Stimulated activated CD8-positive, alpha-beta memory T cell treated with anti-CD3 and anti-CD28 coated beads, Interleukin-12 subunit alpha, Interleukin-12 subunit beta, amount 100 ng/mL, for 4 hours (primary cell): ENCODE data around the gene MFAP2.
"Not testable (repeated sequence)": the region's sequence is repeated elsewhere in the genome, so short reads cannot be mapped to it uniquely, and the experiment has no call there.

Experiments used
- DNase-seq: peaks from one replicate; pipeline ENCODE4 v3.0.0-alpha.2; 2020; ENCODE audit warnings: low read depth

The MFAP2 gene

DNA sequence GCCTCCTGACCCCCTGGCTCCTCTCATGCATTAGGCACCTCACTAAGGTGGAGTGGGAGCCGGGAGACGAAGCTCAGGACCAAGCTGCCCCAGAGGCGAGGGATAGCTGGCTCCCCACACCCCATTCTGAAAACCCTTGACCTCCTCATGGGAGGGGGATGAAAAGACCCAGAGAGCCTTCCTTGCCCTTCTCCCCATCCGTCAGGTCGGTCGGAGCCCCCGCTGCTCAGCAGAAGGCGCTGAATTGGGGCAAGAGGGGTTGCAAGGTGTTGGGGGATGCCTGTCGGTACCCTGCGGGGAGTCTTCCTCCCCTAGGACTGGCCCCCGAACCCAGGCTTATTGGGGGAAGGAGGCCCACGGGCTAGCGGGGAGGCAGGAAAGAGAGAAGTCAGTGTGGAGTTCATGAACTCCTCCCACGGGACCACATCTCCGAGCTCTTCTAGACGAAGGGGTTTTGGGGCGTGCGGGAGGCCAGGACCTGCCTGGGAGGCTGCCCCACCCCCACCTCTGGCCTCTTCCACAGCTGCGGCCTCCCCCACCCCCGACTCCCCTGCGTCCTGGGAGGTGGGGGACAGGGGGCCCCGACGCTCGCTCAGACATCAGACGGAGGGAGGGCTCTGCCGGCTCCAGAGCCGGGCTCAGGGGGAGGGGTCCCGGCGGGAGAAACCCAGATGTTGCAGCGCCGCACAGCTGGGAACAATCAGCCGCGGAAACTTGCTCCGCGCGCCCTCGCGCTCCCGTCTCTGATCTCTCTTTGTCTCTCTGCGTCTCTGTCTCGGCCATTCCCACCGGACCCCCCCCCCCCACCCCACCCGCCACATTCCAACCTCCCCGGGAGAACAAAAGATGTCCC, 719 bp downstream of the MFAP2 start:
- DNase-seq = no peak

DNA sequence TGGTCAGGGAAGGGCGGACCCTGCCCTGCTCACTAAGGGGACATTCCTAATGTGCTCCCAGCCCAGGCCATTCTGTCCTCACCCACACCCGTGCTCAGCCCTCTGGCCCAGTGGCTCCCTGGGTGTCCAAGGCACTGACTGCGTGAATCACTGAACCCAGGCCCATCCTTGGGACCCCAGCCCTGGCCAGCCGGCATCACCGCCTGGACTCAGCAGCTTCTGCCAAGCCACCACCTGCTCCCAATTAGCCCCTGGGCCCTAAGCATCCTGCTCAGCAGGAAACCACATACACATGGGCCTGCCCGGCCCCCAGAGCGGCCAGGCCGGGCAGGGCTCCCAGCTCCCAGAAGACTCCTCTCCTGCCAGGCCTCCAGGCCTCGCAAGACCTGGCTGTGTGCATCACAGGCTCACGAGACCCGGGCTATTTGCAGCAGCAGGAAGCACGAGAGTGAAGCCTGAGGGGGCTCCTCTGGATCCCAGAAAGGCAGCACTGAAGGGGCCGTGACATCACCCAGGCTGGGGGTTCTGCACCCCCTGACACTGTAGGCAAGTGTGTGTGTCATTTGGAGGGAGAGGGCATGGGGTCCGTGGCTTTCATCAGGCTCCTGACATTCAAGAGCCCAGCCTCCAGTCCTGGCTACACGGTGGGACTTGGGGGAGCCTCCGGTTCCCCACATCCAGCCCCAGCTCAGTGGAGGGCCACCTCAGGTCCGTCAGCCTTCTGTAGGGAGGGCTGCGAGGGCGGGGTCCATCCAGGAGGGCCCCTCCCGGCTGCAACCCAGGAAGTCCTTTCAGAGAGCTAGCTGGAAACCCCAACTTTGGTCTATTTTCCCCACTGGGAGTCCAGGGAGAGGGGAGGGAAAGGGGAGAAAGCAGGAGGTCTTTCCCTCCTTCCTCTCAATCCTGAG, 1.6 kb downstream of the MFAP2 start:
- no peak for DNase-seq

GRCh38 chr1:16978139-16978538, 2.3 kb downstream of the MFAP2 start:
- no peak for DNase-seq

GRCh38 chr1:16977377-16977776, 3.0 kb downstream of the MFAP2 start:
- DNase-seq = no peak

DNA sequence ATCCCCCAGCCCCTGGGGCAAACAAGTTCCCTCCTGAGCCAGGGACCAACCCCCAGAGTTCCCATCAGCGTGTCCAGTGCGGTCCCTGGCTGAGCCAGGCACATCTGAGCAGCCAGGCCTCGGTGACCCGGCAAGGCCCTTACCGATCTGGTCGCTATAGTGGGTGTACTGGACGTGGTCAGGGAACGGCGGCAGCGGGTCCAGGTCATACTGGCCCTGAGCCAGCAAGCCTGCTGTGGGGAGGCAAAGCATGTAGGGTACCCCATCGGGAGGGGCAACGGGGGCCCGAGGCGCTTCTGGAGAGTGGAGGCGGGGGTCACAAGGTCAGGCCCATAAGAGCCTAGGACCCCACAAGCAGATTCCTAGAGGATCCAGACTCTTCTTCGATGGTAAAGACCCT, 3.5 kb downstream of the MFAP2 start:
- no peak for DNase-seq

- no peak for DNase-seq
Observed at GRCh38 chr1:16975838-16976237, 4.6 kb downstream of the MFAP2 start.

DNA sequence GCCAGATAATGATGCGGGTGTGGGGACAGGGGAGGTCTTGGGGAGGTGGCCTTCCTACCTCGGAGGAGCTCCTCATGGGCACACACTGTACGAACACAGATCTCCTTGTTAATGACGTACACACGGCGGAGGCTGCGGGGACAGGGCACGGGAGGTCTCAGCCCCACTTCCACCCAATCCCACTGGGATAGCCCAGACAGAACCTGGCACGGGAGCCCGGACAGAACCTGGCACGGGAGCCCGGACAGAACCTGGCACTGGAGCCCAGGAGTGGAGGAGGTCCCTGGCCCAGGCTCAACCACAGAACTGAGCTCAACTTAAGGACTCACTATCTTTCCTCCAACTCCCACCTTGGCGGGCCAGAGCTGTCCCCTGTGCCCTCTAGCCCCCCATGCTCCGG, 5.2 kb downstream of the MFAP2 start:
- no peak for DNase-seq

- no peak for DNase-seq
Observed at GRCh38 chr1:16973215-16973614, 7.2 kb downstream of the MFAP2 start.

DNA sequence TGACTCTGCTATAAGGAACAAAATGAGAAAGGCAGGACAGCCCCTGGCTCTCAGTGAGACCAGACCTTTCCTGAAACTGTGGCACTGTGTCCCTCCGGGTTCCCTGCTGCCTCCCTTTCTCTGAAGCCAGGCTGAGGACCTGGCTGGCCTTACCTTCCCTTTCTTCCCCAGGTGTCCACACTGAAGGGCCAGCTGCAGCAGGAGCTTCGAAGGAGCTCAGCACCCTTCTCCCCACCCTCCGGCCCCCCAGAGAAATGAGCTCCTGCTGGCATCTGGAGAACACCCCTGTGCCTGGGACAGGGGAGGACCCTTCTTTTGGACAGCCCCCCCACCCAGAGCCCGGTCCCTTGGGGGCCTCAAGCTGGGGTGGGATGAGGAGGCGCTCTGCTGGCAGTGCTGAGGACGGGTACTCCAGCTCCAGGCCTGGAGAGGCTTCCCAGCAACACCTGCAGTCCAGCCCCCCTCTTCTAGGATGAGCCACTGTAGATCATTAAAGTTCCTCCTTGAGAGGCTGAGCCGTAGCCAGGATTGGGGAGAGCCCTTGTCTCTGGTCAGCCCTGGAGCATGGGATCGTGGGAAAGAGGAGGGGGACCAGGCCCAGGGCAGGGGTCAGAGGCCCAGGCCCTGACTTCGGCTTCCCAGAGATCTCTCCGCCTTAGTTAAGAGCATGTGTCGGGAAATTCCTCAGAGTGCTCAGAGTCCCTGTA, 8.1 kb downstream of the MFAP2 start:
- DNase-seq = no peak

- no peak for DNase-seq
Observed at GRCh38 chr1:16971341-16972188, 8.9 kb downstream of the MFAP2 start.

GRCh38 chr1:16970132-16970910, 10.1 kb downstream of the MFAP2 start:
- no peak for DNase-seq

DNA sequence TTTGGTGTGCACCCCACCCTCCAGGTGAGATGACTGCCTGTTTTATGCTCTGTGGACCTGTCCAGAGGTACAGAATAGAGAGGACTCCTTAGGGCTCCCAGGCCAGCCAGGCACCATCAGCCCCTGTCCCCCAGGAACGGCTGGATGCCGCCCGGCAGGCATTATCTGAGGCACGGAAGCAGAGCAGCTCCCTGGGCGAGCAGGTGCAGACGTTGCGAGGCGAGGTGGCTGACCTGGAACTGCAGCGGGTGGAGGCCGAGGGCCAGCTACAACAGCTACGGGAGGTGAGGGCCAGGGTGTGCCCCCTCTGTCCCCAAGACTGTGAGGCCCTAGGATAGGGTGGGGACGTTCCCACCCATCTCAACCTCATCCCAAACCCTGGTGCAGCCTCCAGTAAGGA, 10.8 kb downstream of the MFAP2 start:
- DNase-seq = no peak

GRCh38 chr1:16969057-16969611, 11.3 kb downstream of the MFAP2 start:
- no peak for DNase-seq

DNA sequence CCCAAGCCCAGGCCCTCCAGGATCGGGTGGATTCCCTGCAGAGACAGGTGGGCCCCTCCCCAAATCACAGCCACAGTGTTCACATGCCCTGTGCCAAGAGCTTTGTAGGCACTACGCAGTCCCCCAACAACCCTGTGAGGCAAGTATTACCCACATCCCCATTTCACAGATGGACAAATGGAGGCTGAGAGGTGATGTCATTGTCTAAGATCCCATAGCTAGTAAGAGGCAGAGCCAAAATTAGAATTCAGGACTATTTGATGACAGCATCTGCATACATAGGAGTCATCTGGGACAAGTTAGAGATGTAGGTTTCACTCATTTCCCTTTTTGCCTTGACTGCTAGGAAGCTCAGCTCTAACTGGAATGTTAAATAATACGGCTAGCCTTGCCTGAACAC, 12.0 kb downstream of the MFAP2 start:
- DNase-seq = no peak

DNA sequence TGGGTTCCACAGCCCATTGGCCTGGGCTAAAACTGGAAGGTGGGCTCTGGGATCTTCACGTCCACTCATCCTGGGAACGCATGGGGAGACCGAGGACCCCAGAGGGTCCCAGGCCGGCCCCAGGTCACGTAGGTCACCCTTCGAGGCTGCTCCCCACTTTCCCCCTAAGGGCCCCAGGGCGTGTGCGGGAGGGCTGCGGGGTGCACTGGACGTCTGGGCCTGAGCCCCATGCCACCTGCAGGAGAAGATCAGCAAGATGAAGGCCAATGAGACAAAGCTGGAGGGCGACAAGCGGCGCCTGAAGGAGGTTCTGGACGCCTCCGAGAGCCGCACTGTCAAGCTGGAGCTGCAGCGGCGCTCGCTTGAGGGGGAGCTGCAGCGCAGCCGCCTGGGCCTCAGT, 12.5 kb downstream of the MFAP2 start:
- no peak for DNase-seq

- DNase-seq = no peak
Observed at GRCh38 chr1:16967095-16967575, 13.3 kb downstream of the MFAP2 start.

GRCh38 chr1:16966282-16966681, 14.1 kb downstream of the MFAP2 start:
- no peak for DNase-seq

- DNase-seq = no peak
Observed at GRCh38 chr1:16965486-16966067, 14.8 kb downstream of the MFAP2 start.

DNA sequence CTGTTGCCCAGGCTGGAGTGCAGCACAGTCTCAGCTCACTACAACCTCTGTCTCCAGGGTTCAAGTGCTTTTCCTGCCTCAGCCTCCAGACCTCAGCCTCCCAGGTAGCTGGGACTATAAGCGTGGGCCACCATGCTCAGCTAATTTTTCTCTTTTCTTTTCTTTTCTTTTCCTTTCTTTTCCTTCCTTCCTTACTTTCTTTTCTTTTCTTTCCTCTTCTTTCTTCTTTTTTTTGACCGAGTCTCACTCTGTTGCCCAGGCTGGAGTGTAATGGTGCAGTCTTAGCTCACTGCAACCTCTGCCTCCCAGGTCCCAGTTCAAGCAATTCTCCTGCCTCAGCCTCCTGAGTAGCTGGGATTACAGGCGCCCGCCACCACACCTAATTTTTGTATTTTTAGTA, 16.3 kb downstream of the MFAP2 start:
- not testable (repeated sequence) for DNase-seq
